Effector CD4-positive, alpha-beta T cell (primary cell): ENCODE data around the gene ODAD4.

ENCODE experiments used
- DNase-seq: peaks from one replicate; pipeline ENCODE4 v3.0.0-alpha.2; 2020
- total RNA-seq: gene quantifications from one replicate; lab custom pipeline; 2026; lab: John Stamatoyannopoulos, UW

Gene ODAD4
- total RNA-seq, result 3.8 reads per million, percentile 14 among the genes with 10 or more reads in this experiment

GRCh38 chr17:41930009-41930832 lies at the start of gene ODAD4:
Gene ODAD4, plus strand, starts transcription at chr17:41930617. Its CDS starts 107 bp downstream, at chr17:41930724.
- DNase-seq, result peak; percentile 95

GRCh38 chr17:41882756-41883155 lies 47.7 kb upstream of the ODAD4 start:
- no peak for DNase-seq

- DNase-seq, result no peak
Measured at GRCh38 chr17:41885733-41886132, 44.7 kb upstream of the ODAD4 start.

GRCh38 chr17:41888332-41888965 lies 42.0 kb upstream of the ODAD4 start:
- DNase-seq, result no peak

- DNase-seq, result no peak
Measured at GRCh38 chr17:41891135-41892020, 39.0 kb upstream of the ODAD4 start.

GRCh38 chr17:41892021-41892376 lies 38.4 kb upstream of the ODAD4 start:
- no peak for DNase-seq

GRCh38 chr17:41893384-41893783 lies 37.0 kb upstream of the ODAD4 start:
- DNase-seq, result no peak

- no peak for DNase-seq
Measured at GRCh38 chr17:41894791-41895331, 35.6 kb upstream of the ODAD4 start.

- no peak for DNase-seq
Measured at GRCh38 chr17:41895617-41896016, 34.8 kb upstream of the ODAD4 start.

- no peak for DNase-seq
Measured at GRCh38 chr17:41896726-41897125, 33.7 kb upstream of the ODAD4 start.

GRCh38 chr17:41901646-41902045 lies 28.8 kb upstream of the ODAD4 start:
- DNase-seq, result no peak

GRCh38 chr17:41904242-41904841 lies 26.1 kb upstream of the ODAD4 start:
- no peak for DNase-seq

- DNase-seq, result no peak
Measured at GRCh38 chr17:41905172-41905571, 25.2 kb upstream of the ODAD4 start.

GRCh38 chr17:41906465-41907184 lies 23.8 kb upstream of the ODAD4 start:
- DNase-seq, result no peak

- DNase-seq, result no peak
Measured at GRCh38 chr17:41907185-41907556, 23.2 kb upstream of the ODAD4 start.

- DNase-seq, result no peak
Measured at GRCh38 chr17:41907633-41908539, 22.5 kb upstream of the ODAD4 start.

GRCh38 chr17:41909088-41909487 lies 21.3 kb upstream of the ODAD4 start:
- no peak for DNase-seq

- no peak for DNase-seq
Measured at GRCh38 chr17:41910701-41911391, 19.6 kb upstream of the ODAD4 start.

- no peak for DNase-seq
Measured at GRCh38 chr17:41912925-41913324, 17.5 kb upstream of the ODAD4 start.

- DNase-seq, result no peak
Measured at GRCh38 chr17:41913798-41914197, 16.6 kb upstream of the ODAD4 start.
